BE2C (cell line): ENCODE results near the gene HCN2. TPM values are rescaled to one million over a fixed set of nuclear protein-coding genes. Genes with fewer than 3 reads are reported as not detected.
A peak's percentile ranks its signal among the peaks of the same experiment; 100 is the strongest.

Experiments used
- DNase-seq: peaks from one replicate; pipeline ENCODE4 v3.0.0-alpha.2; 2020
- H3K27me3 ChIP-seq: fragments of 250-450 bp; sonication (Bioruptor Pico); 2 replicates; pipeline ENCODE4 v1.5.1; 2020; ENCODE audit warnings: mild to moderate bottlenecking
- H3K36me3 ChIP-seq: fragments of 250-450 bp; sonication (Bioruptor Pico); 2 replicates; pipeline ENCODE4 v1.5.1; 2020; ENCODE audit warnings: mild to moderate bottlenecking
- H3K4me1 ChIP-seq: fragments of 250-450 bp; sonication (Bioruptor Pico); 2 replicates; pipeline ENCODE4 v1.5.1; 2020
- H3K4me3 ChIP-seq: 2 replicates; pipeline ENCODE4 v1.5.1; 2011; ENCODE audit warnings: low read depth, low read length
- H3K9me3 ChIP-seq: fragments of 250-450 bp; sonication (Bioruptor Pico); 2 replicates; pipeline ENCODE4 v1.5.1; 2020
- CTCF ChIP-seq: IDR thresholded peaks from 2 replicates; pipeline ENCODE4 v1.5.1; 2012; ENCODE audit warnings: mild to moderate bottlenecking, low read depth, low read length
- polyA plus RNA-seq: library from polyadenylated mRNA; unstranded; fragments of >200 nt; gene quantifications from one replicate; pipeline ENCODE4 v1.2.1, GENCODE V29; 2012; ENCODE audit warnings: low read depth, missing spikeins; ENCODE audit not compliant: insufficient read length, insufficient read depth

The HCN2 gene
- polyA plus RNA-seq = 15.2 TPM

GRCh38 chr19:589693-590395 is at the start of gene HCN2:
TSS of gene HCN2 (plus strand) at chr19:589881. CDS start at chr19:589946, 65 bp downstream.
- peaks cover 12% of the 10 kb centered on the region for H3K4me1 ChIP-seq
- no peaks in the 10 kb centered on the region for H3K27me3 ChIP-seq
- no peak for TF ChIP-seq CTCF
- no peak for DNase-seq
- peak within 1 kb of the TSS; percentile 51 for H3K4me3 ChIP-seq
- H3K9me3 ChIP-seq = no peaks in the 10 kb centered on the region
- no peaks in the 10 kb centered on the region for H3K36me3 ChIP-seq

DNA sequence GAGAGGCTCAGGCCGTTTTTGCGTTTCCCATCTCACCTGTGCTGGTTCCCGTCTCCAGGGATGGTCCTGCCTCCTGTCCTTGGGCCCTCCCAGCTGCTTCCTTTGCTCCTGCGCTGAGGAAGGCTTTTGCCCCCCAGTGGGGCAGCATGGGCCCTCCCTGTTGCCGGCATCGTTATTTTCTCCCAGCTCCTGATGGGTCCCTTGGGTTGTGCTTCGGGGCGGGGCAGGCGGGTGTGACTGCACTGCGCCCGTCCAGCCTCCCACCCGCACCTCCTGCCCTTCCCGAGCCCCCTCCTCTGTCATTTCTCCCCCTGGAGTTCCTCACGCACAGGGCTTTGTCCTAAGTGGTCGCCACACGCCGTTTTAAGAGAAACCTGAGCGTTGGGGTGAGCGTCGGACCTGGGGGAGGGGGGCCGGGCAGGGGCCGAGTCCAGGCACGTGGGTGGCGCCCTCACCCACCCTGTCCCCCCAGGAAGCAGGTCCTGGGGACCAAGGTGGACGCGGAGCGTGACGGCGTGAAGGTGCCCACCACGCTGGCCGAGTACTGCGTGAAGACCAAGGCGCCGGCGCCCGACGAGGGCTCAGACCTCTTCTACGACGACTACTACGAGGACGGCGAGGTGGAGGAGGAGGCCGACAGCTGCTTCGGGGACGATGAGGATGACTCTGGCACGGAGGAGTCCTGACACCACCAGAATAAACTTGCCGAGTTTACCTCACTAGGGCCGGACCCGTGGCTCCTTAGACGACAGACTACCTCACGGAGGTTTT is 48.6 kb upstream of the HCN2 start:
- DNase-seq = no peak
- Histone ChIP-seq H3K36me3 (peaks cover 19% of the 10 kb centered on the region), H3K9me3 (no peaks in the 10 kb centered on the region), H3K4me1 (no peaks in the 10 kb centered on the region), H3K4me3 (no peak overlapping the region), H3K27me3 (no peaks in the 10 kb centered on the region)
- no peak for TF ChIP-seq CTCF

DNA sequence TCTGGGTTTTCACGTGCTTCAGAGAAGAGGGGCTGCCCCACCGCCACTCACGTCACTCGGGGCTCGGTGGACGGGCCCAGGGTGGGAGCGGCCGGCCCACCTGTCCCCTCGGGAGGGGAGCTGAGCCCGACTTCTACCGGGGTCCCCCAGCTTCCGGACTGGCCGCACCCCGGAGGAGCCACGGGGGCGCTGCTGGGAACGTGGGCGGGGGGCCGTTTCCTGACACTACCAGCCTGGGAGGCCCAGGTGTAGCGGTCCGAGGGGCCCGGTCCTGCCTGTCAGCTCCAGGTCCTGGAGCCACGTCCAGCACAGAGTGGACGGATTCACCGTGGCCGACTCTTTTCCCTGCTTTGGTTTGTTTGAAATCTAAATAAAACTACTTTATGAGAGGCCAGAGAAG is 48.0 kb upstream of the HCN2 start:
- Histone ChIP-seq H3K4me1 (no peaks in the 10 kb centered on the region), H3K4me3 (no peak overlapping the region), H3K9me3 (no peaks in the 10 kb centered on the region), H3K36me3 (peaks cover 13% of the 10 kb centered on the region), H3K27me3 (no peaks in the 10 kb centered on the region)
- DNase-seq = no peak
- no peak for TF ChIP-seq CTCF

DNA sequence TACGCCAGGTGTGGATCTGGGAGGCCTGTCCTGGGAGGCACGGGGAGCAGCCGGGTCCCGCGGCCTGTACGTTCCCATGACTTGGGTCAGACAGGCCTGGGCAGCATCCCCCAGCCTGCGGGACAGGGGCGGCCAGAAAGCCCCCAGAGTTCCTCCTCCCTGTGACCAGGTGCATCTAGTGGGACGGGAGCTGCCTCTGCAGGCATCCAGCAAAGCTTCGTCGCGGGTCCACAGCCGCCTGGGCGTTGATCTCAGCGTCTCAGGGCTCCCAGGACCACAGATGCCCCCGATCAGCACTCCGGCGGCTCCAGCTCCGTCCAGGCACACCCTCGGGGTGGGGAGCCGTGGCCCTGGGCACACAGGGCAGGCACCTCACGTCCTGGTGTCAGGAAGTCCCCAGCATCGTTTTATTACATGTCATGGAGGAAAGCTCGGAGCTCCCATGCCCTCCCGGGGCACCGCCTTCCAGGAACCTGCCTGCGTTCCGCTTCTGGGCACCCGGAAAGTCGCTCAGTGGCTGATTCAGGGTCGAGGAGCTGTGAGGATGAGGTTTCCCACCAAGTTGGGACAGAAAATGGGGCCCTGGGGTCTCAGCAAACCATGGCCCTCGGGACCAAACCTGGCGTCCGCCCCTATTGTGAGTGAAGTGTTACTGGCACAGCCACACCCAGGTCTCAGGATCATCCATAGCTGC is 47.4 kb upstream of the HCN2 start:
- Histone ChIP-seq H3K4me3 (no peak overlapping the region), H3K4me1 (no peaks in the 10 kb centered on the region), H3K36me3 (peaks cover 9% of the 10 kb centered on the region), H3K9me3 (no peaks in the 10 kb centered on the region), H3K27me3 (no peaks in the 10 kb centered on the region)
- TF ChIP-seq CTCF = no peak
- DNase-seq = no peak

GRCh38 chr19:543910-544608 is 45.6 kb upstream of the HCN2 start, which contains the start of gene GZMM:
TSS of gene GZMM (plus strand) at chr19:544053. CDS start at chr19:544072, 19 bp downstream.
- peaks cover 3% of the 10 kb centered on the region; the same call in 1 of the 2 replicates for H3K36me3 ChIP-seq
- H3K9me3 ChIP-seq = no peaks in the 10 kb centered on the region
- no peaks in the 10 kb centered on the region for H3K4me1 ChIP-seq
- H3K4me3 ChIP-seq = no peak within 1 kb of the TSS
- TF ChIP-seq CTCF = no peak
- H3K27me3 ChIP-seq = no peaks in the 10 kb centered on the region
- DNase-seq = no peak
